GM12892 (cell line): ENCODE data around the gene DPF3.

Source experiments
- DNase-seq: peaks from one replicate; pipeline ENCODE4 v3.0.0; 2011; ENCODE audit not compliant: insufficient read length
- FAIRE-seq: peaks from 2 replicates; lab custom pipeline; 2011; peaks lifted over from hg19 to GRCh38; lab: Jason Lieb, UNC
- POLR2A ChIP-seq: IDR thresholded peaks from 2 replicates; pipeline ENCODE4 v1.6.1; 2011; ENCODE audit warnings: low read depth, low read length, control low read depth
- POLR2AphosphoS5 ChIP-seq: IDR thresholded peaks from 2 replicates; pipeline ENCODE4 v1.6.1; 2011; ENCODE audit warnings: low read depth, low read length, control low read depth
- TAF1 ChIP-seq: IDR thresholded peaks from 2 replicates; pipeline ENCODE4 v1.6.1; 2011; ENCODE audit warnings: low read depth, mild to moderate bottlenecking, control low read depth, low read length, borderline replicate concordance

DPF3 gene

DNA sequence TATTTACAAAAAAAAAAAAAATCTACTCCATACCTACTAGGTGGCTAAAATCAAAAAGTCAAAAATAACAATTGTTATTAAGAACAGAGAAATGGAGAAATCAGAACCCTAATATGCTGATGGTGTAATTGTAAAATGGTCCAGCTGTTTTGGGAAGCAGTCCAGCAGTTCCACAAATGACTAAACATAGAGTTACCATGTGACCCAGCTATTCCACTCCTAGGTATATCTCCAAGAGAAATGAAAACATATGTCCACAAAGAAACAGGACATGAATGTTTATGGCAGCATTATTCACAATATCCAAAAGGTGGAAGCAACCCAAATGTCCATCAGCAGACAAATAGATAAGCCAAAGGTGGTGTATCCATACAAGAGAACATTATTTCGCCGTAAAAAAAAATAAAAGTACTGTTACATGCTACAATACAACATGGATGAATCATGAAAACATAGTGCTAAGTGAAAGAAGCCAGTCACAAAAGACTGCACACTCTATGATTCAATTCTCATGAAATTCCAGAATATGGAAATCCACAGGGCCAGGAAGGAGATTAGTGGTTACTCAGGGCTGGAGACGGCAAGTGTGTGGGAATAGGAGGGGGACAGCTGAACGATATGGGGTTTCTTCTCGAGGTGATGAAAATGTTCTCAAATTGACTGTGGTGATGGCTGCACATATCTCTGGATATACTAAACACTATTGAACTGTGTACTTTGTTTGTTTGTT, 9.1 kb upstream of the DPF3 start:
- TF ChIP-seq TAF1: no peak
- no peak for TF ChIP-seq POLR2AphosphoS5
- TF ChIP-seq POLR2A: no peak
- FAIRE-seq (no peak), DNase-seq (no peak)

DNA sequence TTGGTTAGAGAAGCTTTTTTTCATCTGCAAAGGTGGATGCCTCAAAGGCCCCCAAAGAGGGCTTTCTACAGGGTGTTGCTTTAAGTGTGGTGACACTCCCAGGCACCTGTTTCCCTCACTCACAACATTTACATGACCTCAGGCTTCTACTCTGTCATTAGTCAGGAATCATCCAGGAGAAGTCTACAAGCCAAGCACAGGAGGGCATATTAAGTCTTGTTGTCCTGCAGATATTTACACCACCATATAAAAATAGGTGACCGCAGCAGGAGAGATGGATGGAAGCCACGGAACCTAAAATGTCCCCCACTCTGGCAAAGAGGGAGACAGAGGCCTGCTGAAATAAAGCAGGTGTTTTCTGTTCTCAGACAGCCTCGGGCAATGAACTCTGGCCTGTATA, 7.5 kb upstream of the DPF3 start:
- TF ChIP-seq POLR2A (no peak), POLR2AphosphoS5 (no peak), TAF1 (no peak)
- FAIRE-seq: no peak
- no peak for DNase-seq

DNA sequence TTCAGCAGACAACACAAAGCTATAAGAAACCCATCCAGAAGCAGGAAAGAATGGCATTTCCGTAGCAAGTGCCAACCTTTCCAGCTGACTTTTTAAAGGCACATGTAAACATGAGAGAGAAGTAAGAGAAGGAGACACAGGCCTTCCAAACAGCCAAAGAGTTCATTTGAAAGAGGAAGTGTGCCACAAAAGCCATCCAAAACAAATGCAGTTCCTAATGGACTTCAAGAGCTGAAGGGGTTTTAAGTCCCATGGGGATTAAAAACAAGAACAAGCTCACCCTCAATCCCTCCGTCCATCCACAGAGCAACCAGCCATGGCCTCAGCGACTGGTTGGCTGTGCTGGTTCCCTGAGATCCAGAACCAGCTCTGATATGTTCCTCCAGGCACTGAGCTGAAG, 4.5 kb upstream of the DPF3 start:
- no peak for FAIRE-seq
- TF ChIP-seq POLR2A (no peak), TAF1 (no peak), POLR2AphosphoS5 (no peak)
- DNase-seq: no peak

DNA sequence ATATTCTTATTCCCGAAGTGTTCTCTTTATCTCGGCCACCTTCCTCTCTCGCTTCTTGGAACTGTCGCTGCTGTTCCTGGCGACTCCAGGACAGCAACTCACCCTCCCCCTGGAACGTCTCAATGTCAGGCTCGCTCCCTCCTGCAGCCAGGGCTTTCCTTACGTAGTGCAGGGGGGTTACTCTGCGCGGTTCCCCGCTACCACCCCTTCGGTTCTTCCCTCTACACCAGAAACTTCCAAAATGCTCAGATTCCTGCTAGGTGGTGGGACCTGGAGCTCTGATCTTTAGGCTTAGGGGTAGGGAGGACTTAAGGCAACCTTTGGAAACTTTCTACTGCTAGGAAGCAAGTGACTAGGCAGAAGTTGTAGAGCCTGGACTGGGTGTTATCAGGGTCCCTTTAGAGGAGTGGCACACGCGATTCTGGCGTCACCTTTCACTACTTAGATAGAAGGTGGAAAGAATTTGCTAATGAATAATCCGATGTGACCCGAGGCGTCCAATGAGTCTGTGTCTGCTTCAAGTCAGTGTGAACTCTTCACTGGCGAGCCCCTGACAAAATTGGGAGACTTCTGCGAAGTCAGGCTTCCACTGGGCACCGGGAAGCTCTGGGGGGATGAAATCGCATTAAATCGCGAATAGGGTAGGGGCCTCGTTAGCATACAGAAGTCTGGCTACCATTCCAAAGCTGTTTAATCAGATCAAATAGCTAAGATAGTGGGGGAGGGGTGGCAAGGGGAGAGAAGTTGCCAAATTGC, 900 bp upstream of the DPF3 start:
- FAIRE-seq (peak; percentile 61), DNase-seq (no peak)
- TF ChIP-seq POLR2AphosphoS5 (no peak), POLR2A (no peak), TAF1 (no peak)

DNA sequence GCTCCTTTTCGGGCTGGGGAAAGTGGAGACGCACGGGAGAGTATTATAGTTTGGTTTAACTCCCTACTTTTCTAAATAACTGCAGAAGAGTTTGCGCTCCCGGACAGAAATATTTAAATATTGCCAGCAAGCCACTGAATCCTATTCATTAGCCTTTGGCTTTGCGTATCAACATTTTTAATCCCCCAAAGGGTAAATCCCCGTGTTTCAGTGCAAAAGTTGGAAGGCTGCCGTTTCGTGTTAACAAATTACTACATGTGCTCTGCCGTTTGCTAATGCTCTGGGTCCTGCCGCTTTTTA, 372 bp upstream of the DPF3 start:
- FAIRE-seq (no peak), DNase-seq (no peak)
- TF ChIP-seq POLR2AphosphoS5 (no peak), POLR2A (no peak), TAF1 (no peak)

DNA sequence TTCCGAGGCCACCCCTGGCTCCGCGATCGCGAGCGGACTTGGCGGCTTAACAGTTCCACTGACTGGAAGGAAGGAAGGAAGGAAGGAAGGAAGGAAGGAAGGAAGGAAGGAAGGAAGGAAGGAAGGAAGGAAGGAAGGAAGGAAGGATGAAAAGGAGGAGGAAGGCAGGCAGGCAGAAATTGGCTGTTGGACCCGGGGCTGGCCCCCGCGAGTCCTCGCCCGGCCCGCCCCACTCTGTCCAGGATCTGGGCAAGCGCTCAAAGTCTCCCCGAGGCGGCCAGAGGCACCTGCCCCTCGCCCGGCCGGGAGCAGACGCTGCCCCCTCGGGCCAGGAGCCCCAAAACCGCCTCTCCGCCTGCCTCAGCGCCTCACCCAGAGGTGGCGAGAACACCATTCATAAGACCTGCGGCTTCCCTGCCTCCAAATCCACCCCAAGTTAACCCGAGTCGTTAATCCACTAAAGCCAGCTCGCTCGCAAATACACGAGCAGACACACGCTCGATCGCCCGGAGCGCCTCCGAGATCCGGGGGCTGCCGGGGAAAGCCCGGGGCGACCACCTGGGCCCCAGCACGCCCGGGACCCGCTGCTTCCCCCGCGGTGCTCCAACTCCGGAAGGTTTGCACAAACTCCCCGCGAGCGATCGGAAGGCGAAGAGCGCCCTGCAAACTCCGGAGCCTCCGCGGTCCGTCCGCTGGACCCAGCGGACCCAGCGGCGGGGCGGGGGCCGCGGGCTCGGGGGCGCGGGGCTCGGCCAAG, 844 bp downstream of the DPF3 start:
- TF ChIP-seq TAF1: no peak
- TF ChIP-seq POLR2AphosphoS5: no peak
- TF ChIP-seq POLR2A: no peak
- FAIRE-seq: no peak

DNA sequence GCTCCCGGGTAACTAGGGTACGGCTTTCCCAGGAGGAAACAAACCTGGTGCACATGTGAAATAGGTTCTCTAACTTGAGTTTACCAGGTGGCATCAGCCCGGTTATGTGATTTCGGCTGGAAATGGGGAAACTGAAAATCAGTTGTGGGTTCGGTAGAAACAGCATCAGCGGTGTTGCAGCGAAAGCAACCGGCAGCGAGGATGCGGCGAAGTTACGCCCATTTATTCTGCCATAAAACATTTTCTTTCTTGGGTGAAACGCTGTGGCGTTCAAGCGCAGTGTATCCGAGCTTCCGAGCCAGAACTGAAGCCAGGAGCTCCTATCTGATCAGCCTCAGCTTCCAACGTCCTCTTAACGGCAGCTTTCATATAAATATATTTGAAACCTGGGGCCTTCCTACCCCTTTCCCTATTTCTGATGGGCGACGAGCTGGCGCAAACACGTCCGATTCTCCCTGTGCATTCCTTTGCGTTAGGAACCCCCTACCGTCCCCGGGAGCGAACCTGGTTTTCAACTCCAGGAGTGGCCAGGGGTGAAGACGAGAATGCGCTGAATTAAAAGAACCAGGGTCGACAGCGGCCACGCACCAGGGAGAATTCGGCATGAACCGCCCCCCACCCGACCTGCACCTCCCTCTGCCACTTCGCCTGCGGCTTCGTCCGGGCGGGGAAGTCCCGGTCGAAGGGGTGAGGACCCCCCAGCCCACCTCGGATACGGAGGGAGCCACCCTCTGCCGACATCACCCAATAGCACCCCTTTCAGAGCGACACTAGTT, 1.6 kb downstream of the DPF3 start:
- DNase-seq (no peak), FAIRE-seq (peak; percentile 82)
- TF ChIP-seq POLR2A: peak; percentile 18; the same call in 1 of the 2 replicates
- no peak for TF ChIP-seq POLR2AphosphoS5

More for the DNA sequence above, 844 bp downstream of the DPF3 start:
- no peak for DNase-seq

DNA sequence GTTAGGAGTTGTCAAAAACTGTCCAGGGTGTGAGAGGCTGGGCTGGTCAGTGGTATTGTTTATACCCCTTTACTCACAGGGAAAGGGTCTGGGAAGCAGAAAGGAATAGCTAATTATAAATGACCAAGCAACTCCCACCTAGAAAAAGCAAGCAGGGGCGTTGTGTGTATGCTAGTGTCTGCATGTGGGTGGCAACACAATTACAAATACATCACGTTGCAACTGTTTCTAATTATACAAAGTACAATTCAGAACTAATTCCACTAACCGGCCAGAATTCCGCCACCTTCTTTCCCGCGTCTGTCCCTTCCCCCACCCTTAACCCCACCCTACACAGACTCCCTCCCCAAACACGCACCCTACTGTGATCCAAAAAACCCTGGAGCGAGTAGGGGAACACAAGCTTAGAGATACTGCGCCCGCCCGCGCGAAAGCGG, 2.2 kb downstream of the DPF3 start:
- no peak for FAIRE-seq
- DNase-seq: no peak
- TF ChIP-seq POLR2A (no peak), TAF1 (no peak)

DNA sequence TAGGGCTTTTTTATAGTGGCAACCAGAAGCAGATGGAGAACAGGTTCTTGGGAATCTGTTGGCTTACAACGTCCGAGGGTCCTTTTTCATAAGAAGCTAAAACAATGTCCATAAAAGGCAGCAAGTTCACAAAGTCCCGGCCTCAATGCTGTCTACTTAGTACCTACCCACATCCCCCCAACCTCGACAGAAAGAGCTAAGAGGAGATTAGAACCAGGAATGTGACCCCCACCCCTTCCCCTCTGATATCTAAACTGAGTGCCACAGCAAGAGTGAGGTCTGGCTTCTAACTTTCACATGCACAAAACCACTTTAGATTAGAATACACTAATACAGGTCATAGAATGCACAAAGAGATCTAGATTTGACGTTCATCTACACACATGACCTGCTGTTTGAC, 4.5 kb downstream of the DPF3 start:
- FAIRE-seq: no peak
- no peak for DNase-seq
- no peak for TF ChIP-seq TAF1
- TF ChIP-seq POLR2AphosphoS5: no peak
- no peak for TF ChIP-seq POLR2A

DNA sequence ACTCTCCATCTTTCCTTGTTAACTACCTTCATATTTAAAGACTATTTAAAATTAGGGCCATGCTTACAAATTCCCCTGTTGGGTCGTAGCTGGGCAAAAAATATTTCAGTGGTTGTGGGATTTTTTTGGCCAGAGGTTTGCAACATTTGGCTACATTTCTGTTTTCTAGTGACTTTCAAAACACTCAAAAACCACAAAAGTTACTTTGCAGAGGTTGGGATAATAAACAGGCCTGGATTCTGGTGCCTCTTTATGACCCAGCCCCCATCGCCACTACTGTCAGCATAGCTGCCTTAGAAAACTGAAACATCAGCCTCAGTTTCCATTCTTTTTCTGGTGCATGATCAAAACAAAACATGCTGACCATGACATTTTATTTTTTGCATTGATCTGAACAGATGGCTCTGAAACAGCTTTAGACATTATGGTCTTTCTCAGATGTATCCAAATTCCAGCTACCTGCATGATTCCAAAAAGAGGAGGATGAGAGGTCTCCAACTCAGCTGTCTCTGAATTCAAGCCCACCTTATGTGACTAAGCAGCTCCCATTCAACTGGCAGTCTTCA, 5.2 kb downstream of the DPF3 start:
- TF ChIP-seq POLR2AphosphoS5 (no peak), TAF1 (no peak), POLR2A (no peak)
- DNase-seq: no peak
- no peak for FAIRE-seq

DNA sequence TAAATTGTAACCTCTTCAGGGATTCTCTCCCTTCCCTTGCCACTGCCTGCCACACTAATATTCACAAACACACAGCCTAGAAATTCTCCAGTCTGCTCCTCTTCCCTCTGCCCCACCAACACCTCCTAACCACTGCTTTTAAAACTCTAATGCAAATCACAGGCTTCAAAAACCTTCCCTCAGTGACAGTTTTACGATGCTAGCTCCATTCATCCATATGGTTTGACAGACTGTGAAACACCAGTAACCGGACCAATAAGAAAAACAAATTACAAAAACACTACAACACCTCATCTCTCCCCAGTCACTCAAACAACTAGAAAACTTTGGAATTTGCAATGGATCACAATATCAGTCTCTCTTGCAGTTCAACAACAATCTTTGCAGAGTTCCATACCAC, 5.7 kb downstream of the DPF3 start:
- FAIRE-seq: no peak
- DNase-seq: no peak
- TF ChIP-seq POLR2A (no peak), TAF1 (no peak), POLR2AphosphoS5 (no peak)
